Trophoblast cell (in vitro differentiated cells and primary cell): Measurements from ENCODE around the gene FBXO24.

Experiments used
- DNase-seq, 2 donors: peaks; one replicate each; pipeline ENCODE4 v3.0.0-alpha.2; 2016
- H2AFZ ChIP-seq: 2 replicates; pipeline ENCODE4 v1.6.1; 2013; ENCODE audit warnings: low read length, moderate library complexity, mild to moderate bottlenecking; ENCODE audit not compliant: insufficient read depth, poor library complexity
- H2AK5ac ChIP-seq: 2 replicates; pipeline ENCODE4 v1.6.1; 2013; ENCODE audit warnings: mild to moderate bottlenecking, low read length
- H2BK120ac ChIP-seq: 2 replicates; pipeline ENCODE4 v1.6.1; 2013; ENCODE audit warnings: low read length, mild to moderate bottlenecking, moderate library complexity; ENCODE audit not compliant: insufficient read depth, poor library complexity
- H2BK12ac ChIP-seq: 2 replicates; pipeline ENCODE4 v1.6.1; 2013; ENCODE audit warnings: mild to moderate bottlenecking, low read length, moderate library complexity
- H2BK5ac ChIP-seq: 2 replicates; pipeline ENCODE4 v1.6.1; 2013; ENCODE audit warnings: low read length, low read depth, moderate library complexity, mild to moderate bottlenecking; ENCODE audit not compliant: poor library complexity
- H3K14ac ChIP-seq: 2 replicates; pipeline ENCODE4 v1.6.1; 2013; ENCODE audit warnings: mild to moderate bottlenecking, low read length
- H3K18ac ChIP-seq: 2 replicates; pipeline ENCODE4 v1.6.1; 2013; ENCODE audit warnings: mild to moderate bottlenecking, low read length
- H3K23ac ChIP-seq: 2 replicates; pipeline ENCODE4 v1.6.1; 2013; ENCODE audit warnings: low read length
- H3K27ac ChIP-seq: 2 replicates; pipeline ENCODE4 v1.5.1; 2013; ENCODE audit warnings: low read depth, mild to moderate bottlenecking, inconsistent platforms, low read length, moderate library complexity
- H3K27me3 ChIP-seq: 2 replicates; pipeline ENCODE4 v1.6.1; 2013; ENCODE audit warnings: inconsistent platforms, mild to moderate bottlenecking, low read length, moderate library complexity; ENCODE audit not compliant: insufficient read depth
- H3K36me3 ChIP-seq, 2 experiments: 1 replicate in 1 of 2; 2 replicates in 1 of 2; pipeline ENCODE4 v1.6.1; 2013; ENCODE audit warnings: low read length in 2 of 2, mild to moderate bottlenecking in 2 of 2, moderate library complexity in 1 of 2; ENCODE audit not compliant: insufficient read depth in 2 of 2, control insufficient read depth in 1 of 2
- H3K4ac ChIP-seq: 2 replicates; pipeline ENCODE4 v1.6.1; 2013; ENCODE audit warnings: low read depth, mild to moderate bottlenecking, low read length, moderate library complexity
- H3K4me1 ChIP-seq, 2 experiments: 1 replicate in 1 of 2; 2 replicates in 1 of 2; pipeline ENCODE4 v1.6.1; 2013; ENCODE audit warnings: low read length in 2 of 2, mild to moderate bottlenecking in 2 of 2, moderate library complexity in 1 of 2; ENCODE audit not compliant: insufficient read depth in 2 of 2, control insufficient read depth in 1 of 2
- H3K4me2 ChIP-seq: 2 replicates; pipeline ENCODE4 v1.6.1; 2013; ENCODE audit warnings: inconsistent platforms, mild to moderate bottlenecking, low read length, moderate library complexity
- H3K4me3 ChIP-seq: 2 replicates; pipeline ENCODE4 v1.5.1; 2013; ENCODE audit warnings: mild to moderate bottlenecking, low read depth, low read length, inconsistent platforms
- H3K79me1 ChIP-seq: one replicate; pipeline ENCODE4 v1.6.1; 2013; ENCODE audit warnings: low read length
- H3K79me2 ChIP-seq: 2 replicates; pipeline ENCODE4 v1.6.1; 2013; ENCODE audit warnings: low read length, mild to moderate bottlenecking; ENCODE audit not compliant: control insufficient read depth, insufficient read depth, poor library complexity
- H3K9ac ChIP-seq: 2 replicates; pipeline ENCODE4 v1.6.1; 2013; ENCODE audit warnings: mild to moderate bottlenecking, low read length
- H3K9me3 ChIP-seq: 2 replicates; pipeline ENCODE4 v1.6.1; 2013; ENCODE audit warnings: low read depth, mild to moderate bottlenecking, control low read depth, inconsistent platforms, low read length; ENCODE audit not compliant: insufficient read depth
- H4K12ac ChIP-seq: 2 replicates; pipeline ENCODE4 v1.6.1; 2013; ENCODE audit warnings: low read depth, mild to moderate bottlenecking, low read length, moderate library complexity
- H4K8ac ChIP-seq: 2 replicates; pipeline ENCODE4 v1.6.1; 2013; ENCODE audit warnings: low read depth, mild to moderate bottlenecking, low read length, moderate library complexity
- H4K91ac ChIP-seq: one replicate; pipeline ENCODE4 v1.6.1; 2013; ENCODE audit warnings: low read depth, mild to moderate bottlenecking, low read length, moderate library complexity
- WGBS: extraction: QIAGEN DNeasy Blood & Tissue Kit; methylation state at CpG from one replicate; pipeline ENCODE4 v1.1.7; 2013; ENCODE audit warnings: missing lambda C conversion rate; ENCODE audit not compliant: insufficient read length, insufficient coverage; ENCODE audit errors: extremely low coverage; 5-methylcytosine and 5-hydroxymethylcytosine counted together

Gene FBXO24

DNA sequence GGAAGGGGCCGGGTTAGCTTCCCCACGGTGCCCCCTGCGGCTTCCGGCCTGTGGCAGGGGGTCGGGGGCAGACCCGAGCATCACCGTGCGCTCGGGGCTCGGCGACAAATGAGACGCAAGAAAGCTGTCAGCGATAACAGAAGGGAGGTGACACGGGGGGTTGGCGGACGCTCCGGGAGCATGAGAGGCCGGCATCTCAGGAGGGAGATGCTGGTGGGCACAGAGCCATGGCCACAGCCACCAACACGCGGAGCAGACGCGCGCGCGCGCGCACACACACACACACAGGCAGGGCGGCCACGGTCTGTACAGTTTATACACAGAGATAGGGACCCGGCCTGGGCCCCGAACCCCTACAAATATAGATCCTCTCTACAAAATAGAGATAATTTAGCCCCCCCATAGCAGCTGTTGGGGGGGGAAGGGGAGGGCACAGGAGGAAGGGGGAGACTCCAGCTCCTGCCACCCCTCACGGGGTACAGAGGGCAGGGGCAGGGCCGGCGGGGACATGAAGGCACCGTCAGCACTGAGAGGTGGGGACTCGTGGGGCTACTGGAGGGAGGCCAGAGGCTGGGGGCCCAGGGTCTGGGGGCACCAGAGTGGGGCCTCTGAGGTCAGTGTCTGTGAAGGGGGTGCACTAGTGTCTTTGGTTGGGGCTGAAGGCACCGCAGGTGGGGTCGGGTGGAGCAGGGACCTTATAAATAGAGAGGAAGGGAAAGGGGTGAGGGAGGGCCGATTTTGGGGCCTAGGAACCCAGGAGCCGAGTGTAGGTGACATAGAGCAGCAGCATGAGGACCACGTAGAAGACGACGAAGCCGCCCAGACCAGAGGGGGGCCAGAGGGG lies 11.5 kb upstream of the FBXO24 start:
- H3K9ac ChIP-seq = no peak overlapping the region
- no peak overlapping the region for H3K27ac ChIP-seq
- H3K14ac ChIP-seq = no peak overlapping the region
- no peak overlapping the region for H4K91ac ChIP-seq
- H3K4me1 ChIP-seq = peaks cover 21 to 27% of the 10 kb centered on the region in 2 experiments
- H3K18ac ChIP-seq = no peak overlapping the region
- no peak overlapping the region for H2BK120ac ChIP-seq
- H3K23ac ChIP-seq = no peak overlapping the region
- no peak overlapping the region for H2AFZ ChIP-seq
- no peak overlapping the region for H2AK5ac ChIP-seq
- peaks cover 7% of the 10 kb centered on the region for H3K27me3 ChIP-seq
- H3K9me3 ChIP-seq = peaks cover 5% of the 10 kb centered on the region
- no peak overlapping the region for H3K4me3 ChIP-seq
- H3K79me1 ChIP-seq = no peaks in the 10 kb centered on the region
- H3K4ac ChIP-seq = no peak overlapping the region
- H4K12ac ChIP-seq = no peak overlapping the region
- no peak overlapping the region for H3K4me2 ChIP-seq
- no peak overlapping the region for H2BK12ac ChIP-seq
- H3K79me2 ChIP-seq = no peaks in the 10 kb centered on the region
- no peak overlapping the region for H4K8ac ChIP-seq
- WGBS = no CpG with 5 or more reads among the region's 44 CpGs
- H2BK5ac ChIP-seq = no peak overlapping the region
- DNase-seq = no peak
- peaks cover 57 to 58% of the 10 kb centered on the region in 2 experiments for H3K36me3 ChIP-seq

DNA sequence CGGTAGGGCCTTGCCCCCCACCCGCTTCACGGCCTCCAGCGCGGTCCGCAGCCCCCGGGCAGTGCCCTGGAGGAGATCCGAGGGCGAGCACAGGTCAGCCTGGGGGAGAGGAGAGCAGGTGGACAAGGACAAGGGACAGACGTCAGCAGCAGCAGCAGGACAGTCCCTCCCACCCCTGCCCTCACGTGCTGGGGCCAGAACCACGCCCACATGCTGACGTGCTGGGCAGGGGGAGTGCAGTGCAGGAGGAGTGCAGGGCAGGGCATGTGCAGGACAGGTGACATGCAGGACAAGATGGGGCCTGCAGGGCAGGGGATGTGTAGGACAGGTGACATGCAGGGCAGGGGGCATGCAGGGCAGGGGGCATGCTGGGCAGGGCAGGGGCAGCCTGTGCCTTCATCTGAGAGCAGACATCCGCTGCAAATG lies 10.9 kb upstream of the FBXO24 start:
- H3K4me3 ChIP-seq = no peak overlapping the region
- no peak overlapping the region for H2BK5ac ChIP-seq
- no CpG with 5 or more reads among the region's 14 CpGs for WGBS
- no peak overlapping the region for H3K4ac ChIP-seq
- H3K9me3 ChIP-seq = peaks cover under 1% of the 10 kb centered on the region
- peaks cover under 1% of the 10 kb centered on the region for H3K27me3 ChIP-seq
- no peak overlapping the region for H2BK120ac ChIP-seq
- no peak overlapping the region for H2AFZ ChIP-seq
- no peak overlapping the region for H3K14ac ChIP-seq
- no peak overlapping the region for H2AK5ac ChIP-seq
- no peak overlapping the region for H4K91ac ChIP-seq
- H3K18ac ChIP-seq = no peak overlapping the region
- no peak overlapping the region for H3K27ac ChIP-seq
- H3K79me1 ChIP-seq = no peaks in the 10 kb centered on the region
- H2BK12ac ChIP-seq = no peak overlapping the region
- peak in 1 of 2 donors; percentile 41 for DNase-seq
- H3K9ac ChIP-seq = no peak overlapping the region
- peaks cover 64% of the 10 kb centered on the region in 2 experiments for H3K36me3 ChIP-seq
- peaks cover 20 to 22% of the 10 kb centered on the region in 2 experiments for H3K4me1 ChIP-seq
- no peak overlapping the region for H4K8ac ChIP-seq
- H4K12ac ChIP-seq = no peak overlapping the region
- no peak overlapping the region for H3K4me2 ChIP-seq
- H3K23ac ChIP-seq = no peak overlapping the region
- no peaks in the 10 kb centered on the region for H3K79me2 ChIP-seq

DNA sequence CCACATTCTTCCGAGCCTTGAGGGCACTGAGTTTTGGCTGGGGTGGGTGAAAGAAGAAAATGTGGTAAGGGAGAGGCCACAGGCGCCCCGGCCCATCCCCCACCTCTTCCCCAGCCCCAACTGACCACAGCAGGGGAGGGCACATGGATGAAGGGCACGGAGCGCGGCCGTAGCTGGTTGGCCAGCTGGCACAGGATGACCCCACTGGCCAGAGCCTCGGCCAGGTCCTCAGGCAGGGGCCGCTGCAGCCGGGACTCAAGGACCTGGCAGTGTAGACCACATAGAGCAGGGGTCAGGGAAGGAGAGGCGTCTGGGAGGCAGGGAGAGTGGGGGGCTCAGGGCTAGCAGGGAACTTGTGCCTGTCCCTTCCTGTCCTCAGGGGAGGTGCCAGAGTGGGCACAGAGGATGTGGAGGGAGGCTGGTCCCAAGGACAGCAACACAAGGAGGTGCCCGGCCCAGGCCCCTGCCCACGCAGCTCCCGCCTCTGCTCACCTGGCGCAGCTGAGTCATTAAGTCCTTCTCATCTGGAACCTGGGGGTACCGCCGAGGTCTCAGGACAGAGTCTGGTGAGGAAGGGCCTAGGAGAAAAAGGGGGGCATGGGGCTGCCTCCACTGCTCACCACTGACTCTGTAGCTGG lies 10.3 kb upstream of the FBXO24 start:
- Histone ChIP-seq H3K27ac (no peak overlapping the region), H2BK120ac (no peak overlapping the region), H3K14ac (no peak overlapping the region), H3K9ac (no peak overlapping the region), H3K36me3 (peaks cover 68 to 70% of the 10 kb centered on the region in 2 experiments), H3K4me3 (no peak overlapping the region), H2AFZ (no peak overlapping the region), H3K4me1 (peaks cover 17 to 19% of the 10 kb centered on the region in 2 experiments), H4K91ac (no peak overlapping the region), H3K18ac (no peak overlapping the region), H4K8ac (no peak overlapping the region), H2AK5ac (no peak overlapping the region), H3K23ac (no peak overlapping the region), H2BK5ac (no peak overlapping the region), H3K79me2 (no peaks in the 10 kb centered on the region), H3K27me3 (no peaks in the 10 kb centered on the region), H4K12ac (no peak overlapping the region), H3K9me3 (peaks cover 3% of the 10 kb centered on the region), H3K4me2 (no peak overlapping the region), H2BK12ac (no peak overlapping the region), H3K4ac (no peak overlapping the region), H3K79me1 (no peaks in the 10 kb centered on the region)
- no peak for DNase-seq
- no CpG with 5 or more reads among the region's 17 CpGs for WGBS

DNA sequence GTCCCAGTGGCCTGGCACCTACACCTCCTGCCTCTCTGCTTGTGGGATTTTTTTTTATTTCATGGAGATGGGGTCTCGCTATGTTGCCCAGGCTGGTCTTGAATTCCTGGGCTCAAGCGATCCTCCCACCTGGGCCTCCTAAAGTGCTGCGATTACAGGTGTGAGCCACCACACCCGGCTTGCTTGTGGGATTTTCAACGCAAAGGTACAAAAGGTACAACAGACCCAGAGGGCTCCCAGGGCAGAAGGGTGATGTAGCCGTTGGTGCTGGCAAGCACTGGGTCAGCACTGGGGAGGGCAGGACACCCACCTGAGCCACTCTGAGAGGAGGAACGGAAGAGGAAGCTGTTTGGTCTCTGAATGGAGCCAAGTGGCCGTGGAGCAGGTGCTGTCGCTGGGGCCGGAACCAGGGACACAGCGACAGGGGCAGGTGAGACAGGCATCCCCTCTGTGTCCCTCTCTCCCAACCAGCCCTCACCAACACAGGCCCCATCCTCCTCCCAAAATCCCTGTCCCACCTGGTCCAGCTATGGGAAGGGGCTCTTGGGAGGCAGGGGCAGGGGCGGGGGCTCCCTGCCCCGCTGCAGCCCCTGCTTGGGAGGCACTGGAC lies 9.6 kb upstream of the FBXO24 start:
- Histone ChIP-seq H3K79me1 (no peaks in the 10 kb centered on the region), H3K4me2 (no peak overlapping the region), H3K4me1 (peaks cover 11 to 13% of the 10 kb centered on the region in 2 experiments), H3K4ac (no peak overlapping the region), H2AFZ (no peak overlapping the region), H2BK12ac (no peak overlapping the region), H2AK5ac (no peak overlapping the region), H3K9me3 (peaks cover 3% of the 10 kb centered on the region), H3K14ac (no peak overlapping the region), H3K36me3 (peaks cover 73 to 76% of the 10 kb centered on the region in 2 experiments), H4K8ac (no peak overlapping the region), H3K27me3 (no peaks in the 10 kb centered on the region), H3K9ac (no peak overlapping the region), H3K23ac (no peak overlapping the region), H2BK5ac (no peak overlapping the region), H2BK120ac (no peak overlapping the region), H4K91ac (no peak overlapping the region), H4K12ac (no peak overlapping the region), H3K79me2 (no peaks in the 10 kb centered on the region), H3K27ac (no peak overlapping the region), H3K4me3 (no peak overlapping the region), H3K18ac (no peak overlapping the region)
- no peak for DNase-seq
- WGBS = no CpG with 5 or more reads among the region's 13 CpGs
